Measurements from ENCODE around the gene KCNJ9. TPM values are rescaled to one million over a fixed set of nuclear protein-coding genes. Genes with fewer than 3 reads are reported as not detected.

Gene KCNJ9
- total RNA-seq, 1 experiment from 2014 or later: 0.09 TPM

GRCh38 chr1:160093624-160094290 is 12.4 kb downstream of the KCNJ9 start:
- Histone ChIP-seq H3T11ph (ENCODE audit: low read length) (no peak overlapping the region), H2AFZ (ENCODE audit: low read length) (no peak overlapping the region), H3K18ac (ENCODE audit: insufficient read length, low read depth, low read length) (no peak overlapping the region), H2BK5ac (ENCODE audit: insufficient read length, low read length) (no peak overlapping the region), H3K23me2 (ENCODE audit: insufficient read length, low read depth, low read length, poor library complexity, severe bottlenecking) (peaks cover 8% of the 10 kb centered on the region), H3K4ac (ENCODE audit: low read depth, low read length) (no peak overlapping the region), H2BK15ac (ENCODE audit: low read depth, low read length) (no peak overlapping the region), H4K5ac (ENCODE audit: insufficient read length, low read depth, low read length) (no peak overlapping the region), H4K8ac (replicated peaks; ENCODE audit: insufficient read length, low read depth, low read length) (no peak overlapping the region), H3K23ac (ENCODE audit: insufficient read length, low read depth, low read length) (no peak overlapping the region), H3K14ac (ENCODE audit: insufficient read depth, low read length) (no peak overlapping the region; the same call in 1 of the 2 replicates), H3K56ac (ENCODE audit: insufficient read length, low read depth, low read length) (no peak overlapping the region), H4K91ac (ENCODE audit: insufficient read length, low read depth, low read length) (no peak overlapping the region), H3K4me1 (ENCODE audit: insufficient read depth, low read length) (peaks cover 19% of the 10 kb centered on the region), H2BK12ac (ENCODE audit: insufficient read length, low read depth, low read length) (no peak overlapping the region), H3K27me3 (ENCODE audit: insufficient read depth, low read length) (no peaks in the 10 kb centered on the region), H3K27ac (ENCODE audit: insufficient read length, low read depth, low read length) (no peak overlapping the region), H2BK120ac (ENCODE audit: low read depth, low read length, poor library complexity, severe bottlenecking) (no peak overlapping the region), H2BK20ac (ENCODE audit: low read depth, low read length, poor library complexity, severe bottlenecking) (no peak overlapping the region), H3K4me2 (ENCODE audit: insufficient read depth, insufficient read length, low read length) (no peak overlapping the region), H3K79me2 (ENCODE audit: insufficient read depth, low read length) (peaks cover 3% of the 10 kb centered on the region; the same call in 1 of the 2 replicates), H4K20me1 (ENCODE audit: control insufficient read depth, insufficient read depth, insufficient read length) (no peaks in the 10 kb centered on the region), H3K79me1 (ENCODE audit: insufficient read depth, low read depth, low read length, poor library complexity, severe bottlenecking) (no peaks in the 10 kb centered on the region), H3K9ac (ENCODE audit: extremely low read depth, insufficient read length, low read length) (no peak overlapping the region), H2AK5ac (ENCODE audit: insufficient read length, low read length) (no peak overlapping the region), H3K9me3 (ENCODE audit: control insufficient read depth, low read depth, low read length) (no peaks in the 10 kb centered on the region)
- peaks cover 10 to 40% (median 36%) of the 10 kb centered on the region in 3 experiments for H3K36me3 Mint-ChIP-seq (ENCODE audit: insufficient read depth in 1 of 3, low read depth in 3 of 3)
- no peaks in the 10 kb centered on the region; the same call in 1 of the 2 replicates for H3K27me3 Mint-ChIP-seq (ENCODE audit: low read depth)
- peaks cover 33 to 36% of the 10 kb centered on the region in 2 experiments for H3K4me1 Mint-ChIP-seq
- no peak for DNase-seq
- TF ChIP-seq CTCF (conservative IDR thresholded peaks at IDR 0.05): no peak
- no peak overlapping the region for H3K4me3 Mint-ChIP-seq
- H3K27ac Mint-ChIP-seq: 0 out of 7 replicates have a peak overlapping the region, but pooled peaks of 1 of the 3 experiments have one; percentile 5
- no peaks in the 10 kb centered on the region for H3K9me3 Mint-ChIP-seq
- no CpG with 5 or more reads among the region's 21 CpGs for WGBS (ENCODE audit: extremely low coverage, insufficient read length, low lambda C conversion rate)
